ENCODE results near the gene HEPN1.
A peak's percentile ranks its signal among the peaks of the same experiment; 100 is the strongest.
"Not testable (repeated sequence)": the region's sequence is repeated elsewhere in the genome, so short reads cannot be mapped to it uniquely, and the experiment has no call there.

The HEPN1 gene

DNA sequence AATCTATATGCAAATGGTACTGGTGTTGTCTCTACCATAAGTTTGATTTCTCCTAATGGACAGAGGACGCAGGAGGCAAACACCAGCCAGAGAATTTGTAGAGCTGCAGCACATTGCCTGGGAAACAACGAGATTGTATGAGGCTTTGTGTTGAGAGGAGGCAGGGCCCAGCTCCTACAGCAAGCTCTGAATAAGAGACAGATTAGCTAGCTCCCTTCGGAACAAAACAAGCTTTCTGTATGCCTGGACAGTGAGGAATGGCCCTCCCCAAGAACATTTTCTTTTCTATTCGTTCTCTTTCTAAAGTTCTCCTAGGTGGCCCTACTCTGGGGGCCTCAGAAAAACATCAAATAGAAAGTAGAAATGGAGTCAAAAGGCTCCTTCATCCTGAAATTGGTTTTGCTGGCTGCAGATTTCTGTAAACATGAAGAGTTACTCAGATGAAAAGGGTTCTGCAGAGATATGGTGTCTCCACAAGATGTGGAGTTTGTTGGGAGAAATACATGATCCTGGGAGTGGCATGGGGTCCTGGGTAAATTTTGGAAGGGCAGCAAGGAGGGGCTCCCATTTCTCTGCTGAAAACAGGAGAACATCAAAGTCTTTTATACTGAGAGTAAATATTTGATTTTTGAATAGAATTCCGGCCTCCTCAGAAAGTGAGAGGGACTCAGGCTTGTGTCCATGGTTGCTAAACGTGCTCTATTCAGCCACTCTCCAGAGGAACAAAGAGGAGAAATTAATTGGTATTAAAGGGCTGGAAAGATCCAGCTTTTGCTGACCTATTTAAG is 23.6 kb downstream of the HEPN1 start:
- DNase-seq (ENCODE audit: low read depth in 2 of 2): no peak

DNA sequence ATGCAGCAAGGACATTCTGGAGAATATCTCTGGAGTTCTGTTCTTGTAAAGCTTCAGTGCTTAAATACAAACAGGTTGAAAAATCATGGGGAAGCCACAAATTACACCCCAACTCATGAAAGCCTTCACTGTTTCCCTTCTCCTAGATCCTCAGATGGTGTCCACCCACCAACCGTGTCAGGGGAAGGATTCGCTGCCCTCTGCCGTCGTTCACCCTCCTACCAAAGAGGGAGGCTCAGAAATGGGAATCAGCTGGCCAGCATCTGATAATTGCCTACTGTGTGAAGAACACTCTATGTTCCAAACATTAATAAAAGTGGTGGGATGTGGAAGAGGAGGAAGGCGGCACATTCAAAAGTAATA is 24.2 kb downstream of the HEPN1 start:
- no peak for DNase-seq (ENCODE audit: low read depth in 2 of 2)

DNA sequence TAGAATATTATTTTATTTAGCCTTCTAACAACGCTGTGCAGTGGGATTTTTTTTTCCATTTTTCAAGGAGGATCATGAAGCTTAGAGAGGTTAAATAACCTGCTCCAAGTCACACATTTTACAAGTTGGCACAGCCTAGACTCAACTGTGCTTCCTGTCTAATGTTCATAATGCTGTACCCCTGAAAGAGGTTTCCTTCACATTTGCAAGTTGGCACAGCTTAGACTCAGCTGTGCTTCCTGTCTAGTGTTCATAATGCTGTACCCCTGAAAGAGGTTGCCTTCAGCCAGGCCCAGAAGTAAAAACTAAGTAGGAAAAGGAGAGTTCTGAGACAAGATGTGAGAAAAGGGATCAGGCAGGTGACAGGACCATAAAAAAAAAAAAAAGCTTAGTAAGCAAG is 24.7 kb downstream of the HEPN1 start:
- DNase-seq (ENCODE audit: low read depth in 2 of 2): no peak

DNA sequence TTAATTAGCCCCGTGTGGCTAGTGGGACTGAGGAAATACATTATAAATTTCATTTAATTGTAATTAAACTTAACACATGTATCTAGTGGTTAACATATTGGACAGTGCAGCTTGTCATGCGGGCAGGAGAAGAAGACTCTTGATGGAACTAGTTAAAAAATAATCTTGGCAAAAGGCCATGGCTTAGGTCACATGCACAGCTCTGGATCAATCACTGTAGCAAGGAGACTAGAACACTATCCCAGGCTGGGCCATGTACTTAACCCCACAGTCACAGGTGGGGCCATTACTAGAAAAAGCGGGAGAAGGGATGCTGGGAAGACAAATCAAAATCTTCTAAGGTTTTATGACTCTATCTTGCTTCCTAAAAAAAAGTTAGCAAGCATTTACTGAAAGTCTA is 25.5 kb downstream of the HEPN1 start:
- no peak for DNase-seq (ENCODE audit: low read depth in 2 of 2)

DNA sequence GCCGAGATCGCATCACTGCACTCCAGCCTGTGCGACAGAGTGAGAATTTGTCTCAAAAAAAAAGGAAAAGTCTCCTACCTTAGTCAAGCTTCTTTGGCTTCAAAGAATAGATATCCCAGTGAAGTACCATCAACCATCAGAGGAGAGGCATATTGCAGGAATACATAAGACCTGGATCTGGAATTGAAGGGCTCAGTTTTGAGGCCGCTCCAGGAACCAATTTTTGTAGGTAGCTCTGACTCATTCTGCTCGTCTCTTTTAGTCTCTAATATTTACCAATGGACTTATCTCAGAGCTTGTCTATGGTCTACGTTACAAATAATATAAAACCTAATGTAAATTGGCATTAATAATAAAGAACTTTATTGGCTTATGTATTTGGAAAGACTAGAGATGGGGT is 26.8 kb downstream of the HEPN1 start:
- no peak for DNase-seq (ENCODE audit: low read depth in 2 of 2)

DNA sequence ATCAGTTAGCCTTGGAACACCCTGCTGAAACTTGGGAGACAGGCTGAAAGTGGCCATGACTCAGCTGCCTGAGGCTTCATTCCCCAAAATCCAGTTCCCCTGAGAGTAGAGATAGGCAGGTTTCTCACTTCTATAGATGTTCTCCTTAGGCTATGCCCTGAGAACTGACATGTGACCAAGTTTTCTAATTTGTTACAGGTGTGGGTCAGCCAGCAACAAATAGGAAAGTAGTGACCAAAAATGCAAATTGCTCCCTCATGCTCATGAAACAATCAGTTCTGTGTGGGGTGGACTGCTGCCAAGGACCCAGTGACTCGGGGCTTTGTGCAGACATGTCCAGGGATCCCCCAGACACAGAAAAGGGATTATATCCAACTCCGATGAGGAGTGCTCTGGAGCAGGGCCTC is 27.7 kb downstream of the HEPN1 start:
- DNase-seq (ENCODE audit: low read depth in 2 of 2): no peak

DNA sequence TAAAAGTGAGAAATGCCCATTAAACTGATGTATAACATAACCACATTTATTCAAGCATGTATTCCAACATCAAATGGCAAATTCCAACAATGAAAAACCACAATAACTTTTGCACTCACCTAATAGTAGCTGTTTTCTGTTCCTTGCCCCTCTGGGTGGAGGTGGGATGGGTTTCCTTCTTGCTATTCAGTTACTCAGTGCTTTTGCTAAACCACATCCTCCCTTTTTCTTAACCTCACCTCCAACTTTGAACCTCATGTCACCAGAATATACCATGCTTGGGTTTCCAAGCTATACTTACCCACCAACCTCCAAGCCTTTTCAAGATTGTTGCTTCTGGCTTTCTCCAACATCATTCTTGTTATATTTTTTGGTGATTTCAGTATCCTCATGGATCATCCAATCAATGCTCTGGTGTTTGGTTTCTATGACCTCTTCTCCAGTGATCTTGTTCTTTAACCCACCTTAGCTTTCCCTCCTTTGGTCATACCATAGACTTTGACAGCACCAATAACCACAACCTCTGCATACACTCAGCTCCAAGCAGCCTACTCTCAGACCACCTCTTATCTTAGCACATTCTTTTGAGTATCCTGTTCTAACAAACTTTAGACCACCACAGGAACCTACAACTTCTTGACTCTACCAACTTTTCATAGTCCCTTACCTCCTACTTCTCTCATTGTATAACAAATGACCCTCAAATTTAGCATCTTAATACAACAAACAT is 31.7 kb downstream of the HEPN1 start:
- DNase-seq (ENCODE audit: low read depth in 2 of 2): no peak

DNA sequence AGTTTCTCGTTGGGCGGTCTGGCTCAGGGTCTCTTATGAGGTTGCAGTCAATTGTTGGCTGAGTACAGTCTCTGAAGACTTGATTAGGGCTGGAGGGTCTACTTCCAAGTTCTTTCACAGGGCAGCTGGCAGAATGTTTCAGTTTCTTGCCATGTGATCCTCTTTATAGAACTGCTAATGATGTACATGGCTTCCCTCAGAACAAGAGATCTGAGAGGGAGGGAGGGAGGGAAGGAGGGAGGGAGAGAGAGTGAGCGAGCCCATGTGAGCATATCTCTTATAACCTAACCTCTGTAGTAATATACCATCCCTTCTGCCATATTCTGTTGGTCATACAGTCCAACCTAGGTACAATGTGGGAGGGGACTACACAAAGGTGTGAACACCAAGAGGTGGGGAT is 32.3 kb downstream of the HEPN1 start:
- no peak for DNase-seq (ENCODE audit: low read depth in 2 of 2)

DNA sequence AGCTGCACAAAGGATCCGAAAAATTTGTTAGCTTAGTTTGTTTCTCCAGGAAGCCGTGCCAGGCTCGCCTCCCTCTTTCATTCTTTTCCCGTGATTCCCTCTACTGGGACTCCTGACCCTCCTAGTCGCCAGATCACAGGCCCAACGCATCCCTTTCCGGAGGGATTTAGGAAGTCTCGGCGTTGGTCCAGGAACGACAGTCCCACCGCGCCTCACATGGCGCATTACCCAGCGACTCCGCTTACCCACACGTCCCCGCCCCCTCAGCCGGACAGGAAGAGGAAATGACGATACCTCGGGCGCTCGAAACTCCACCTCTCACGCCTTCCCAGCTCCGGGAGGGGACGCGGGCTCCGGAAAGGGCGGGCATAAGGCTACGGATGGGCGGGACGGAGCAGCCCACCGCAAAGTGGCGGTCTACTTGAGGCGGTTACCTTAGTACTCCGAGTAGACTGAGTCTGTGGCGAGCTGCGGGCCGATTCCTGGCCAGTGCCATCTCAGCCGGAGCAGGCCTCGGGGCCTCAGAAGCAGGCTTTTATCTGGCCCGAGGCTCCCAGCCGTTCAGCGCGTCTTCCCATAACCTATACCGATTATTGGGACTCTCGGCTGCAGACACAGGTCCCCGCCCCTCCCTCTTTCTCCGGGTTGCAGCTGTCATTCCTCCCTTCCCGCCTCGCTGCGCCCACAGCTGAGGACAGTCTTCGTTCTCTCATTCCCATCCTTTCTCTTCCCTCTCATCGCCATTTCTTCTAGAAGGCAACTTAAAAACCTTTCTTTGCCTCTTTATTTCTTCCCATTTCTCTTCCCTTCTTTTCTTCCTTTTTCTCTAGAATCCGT is 34.9 kb downstream of the HEPN1 start, which contains the start of gene CCDC15:
Gene CCDC15 (plus strand): TSS at position 450 of the 837 bp plus-strand sequence. CDS start 531 bp downstream, outside the sequence.
- DNase-seq (ENCODE audit: low read depth in 2 of 2): peak; percentile 91 to 93

DNA sequence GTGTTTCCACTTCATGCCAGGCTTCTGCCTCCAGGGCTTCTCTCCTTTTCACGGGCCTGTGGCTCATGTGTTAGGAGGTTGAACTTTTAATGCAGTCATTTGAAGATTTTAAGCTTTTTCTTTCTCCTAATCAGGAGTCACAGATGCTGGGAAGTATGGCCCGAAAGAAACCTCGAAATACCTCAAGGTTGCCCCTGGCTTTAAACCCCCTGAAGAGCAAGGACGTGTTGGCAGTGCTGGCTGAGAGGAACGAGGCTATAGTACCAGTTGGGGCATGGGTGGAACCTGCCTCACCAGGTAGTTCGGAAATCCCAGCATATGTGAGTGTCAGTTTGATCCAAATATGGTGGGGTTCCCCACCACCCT is 35.5 kb downstream of the HEPN1 start:
- no peak for DNase-seq (ENCODE audit: low read depth in 2 of 2)

DNA sequence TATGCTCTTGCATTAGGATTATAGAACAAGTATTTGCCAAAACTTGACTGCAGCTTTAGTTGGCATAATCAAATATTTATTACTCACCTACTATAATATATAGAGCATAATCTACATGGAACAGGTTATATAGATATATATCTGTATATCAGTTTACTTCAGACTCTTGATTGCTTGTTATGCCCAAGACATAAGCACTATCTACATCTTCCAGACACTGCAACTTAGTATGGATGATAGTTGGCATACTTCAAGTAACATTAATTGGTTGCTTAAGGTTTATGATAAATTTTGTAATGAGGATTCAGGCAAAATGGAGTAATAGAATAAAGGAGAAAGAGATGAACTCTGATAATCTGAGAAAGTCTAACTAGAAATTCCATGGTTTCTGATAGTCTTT is 36.0 kb downstream of the HEPN1 start:
- DNase-seq (ENCODE audit: low read depth in 2 of 2): no peak

DNA sequence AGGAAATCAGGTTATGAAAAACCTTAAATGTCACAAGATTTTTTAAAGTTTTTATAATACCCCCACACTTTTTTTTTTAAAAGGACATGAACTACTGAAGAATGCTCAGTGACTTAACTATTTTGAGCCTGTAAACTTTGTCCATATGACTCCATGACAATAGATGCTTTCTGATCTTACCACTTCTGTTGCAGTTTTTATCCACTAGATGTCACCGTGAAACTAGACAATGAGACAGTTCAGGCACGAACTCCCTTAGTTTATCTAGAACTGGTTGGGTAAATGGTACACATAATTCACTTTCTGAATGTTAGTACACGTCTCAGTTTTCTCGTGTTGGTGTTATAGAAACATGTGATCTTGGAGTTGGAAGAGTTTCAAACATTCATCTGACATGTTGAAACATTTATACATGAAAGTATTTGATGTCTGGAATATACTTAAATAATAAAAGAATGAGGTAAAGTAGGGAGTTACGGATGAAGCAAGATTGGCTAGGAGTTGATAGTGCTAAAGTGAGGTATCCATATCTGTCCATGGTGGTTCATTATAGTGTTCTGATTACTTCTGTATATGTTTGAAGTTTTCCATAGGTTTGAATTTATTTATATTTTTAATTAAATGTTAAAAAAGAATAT is 43.0 kb downstream of the HEPN1 start:
- no peak for DNase-seq (ENCODE audit: low read depth in 2 of 2)

DNA sequence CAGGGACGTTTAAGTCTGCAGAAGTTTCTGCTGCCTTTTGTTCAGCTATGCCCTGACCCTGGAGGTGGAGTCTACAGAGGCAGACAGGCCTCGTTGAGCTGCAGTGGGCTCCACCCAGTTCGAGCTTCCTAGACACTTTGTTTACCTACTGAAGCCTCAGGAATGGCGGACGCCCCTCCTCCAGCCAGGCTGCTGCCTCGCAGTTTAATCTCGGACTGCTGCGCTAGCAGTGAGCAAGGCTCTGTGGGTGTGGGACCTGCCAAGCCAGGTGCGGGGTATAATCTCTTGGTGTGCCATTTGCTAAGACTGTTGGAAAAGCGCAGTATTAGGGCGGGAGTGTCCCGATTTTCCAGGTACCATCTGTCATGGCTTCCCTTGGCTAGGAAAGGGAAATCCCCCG is 49.1 kb downstream of the HEPN1 start:
- DNase-seq (ENCODE audit: low read depth in 2 of 2): not testable (repeated sequence)

Measured in stimulated activated CD4-positive, alpha-beta T cell treated with anti-CD3 and anti-CD28 coated beads, Interleukin-15, amount 100 ng/mL, for 48 hours (primary cell).